Neural cell (in vitro differentiated cells): ENCODE measurements around the gene MED27. TPM values are rescaled to one million over a fixed set of nuclear protein-coding genes. Genes with fewer than 3 reads are reported as not detected.

ENCODE experiments used
- H2AFZ ChIP-seq: fragments of 200-600, 300-800 bp; sonication (generic), shearing (Covaris generic); 2 replicates; pipeline ENCODE4 v1.6.0; 2014; ENCODE audit warnings: low read depth, mild to moderate bottlenecking, antibody characterized with exemption, low read length, moderate library complexity
- H3F3A ChIP-seq: fragments of 200-600 bp; shearing (Covaris generic); 2 replicates; pipeline ENCODE4 v1.6.1; 2016; ENCODE audit warnings: mild to moderate bottlenecking, moderate library complexity, mixed read lengths, antibody characterized with exemption, low read length; ENCODE audit not compliant: insufficient read depth, poor library complexity, severe bottlenecking
- H3K27ac ChIP-seq: fragments of 200-600, 300-800 bp; sonication (generic), shearing (Covaris generic); 2 replicates; pipeline ENCODE4 v1.5.1; 2014; ENCODE audit warnings: mild to moderate bottlenecking, low read length, moderate library complexity
- H3K27me3 ChIP-seq: fragments of 300-800, 200-600 bp; sonication (generic), shearing (Covaris generic); 2 replicates; pipeline ENCODE4 v1.6.0; 2014; ENCODE audit warnings: mild to moderate bottlenecking, low read depth, low read length, moderate library complexity; ENCODE audit not compliant: insufficient read depth
- H3K36me3 ChIP-seq: fragments of 300-800, 200-600 bp; sonication (generic), shearing (Covaris generic); 2 replicates; pipeline ENCODE4 v1.5.1; 2014; ENCODE audit warnings: mild to moderate bottlenecking, antibody characterized with exemption, low read length, moderate library complexity; ENCODE audit not compliant: insufficient read depth
- H3K4me2 ChIP-seq: fragments of 300-800, 200-600 bp; sonication (generic), shearing (Covaris generic); 2 replicates; pipeline ENCODE4 v1.6.0; 2014; ENCODE audit warnings: mild to moderate bottlenecking, low read length
- H3K4me3 ChIP-seq: fragments of 300-800, 200-600 bp; sonication (generic), shearing (Covaris generic); 2 replicates; pipeline ENCODE4 v1.5.1; 2014; ENCODE audit warnings: mild to moderate bottlenecking, low read length, moderate library complexity
- H3K79me2 ChIP-seq: fragments of 200-600 bp; shearing (Covaris generic); replicated peaks from 2 replicates; pipeline ENCODE4 v1.6.0; 2014; ENCODE audit warnings: mild to moderate bottlenecking, low read length, moderate library complexity; ENCODE audit not compliant: insufficient read depth
- H3K9ac ChIP-seq: fragments of 300-800, 200-600 bp; sonication (generic), shearing (Covaris generic); 2 replicates; pipeline ENCODE4 v1.6.1; 2016; ENCODE audit warnings: mild to moderate bottlenecking, low read length, mixed read lengths
- H3K9me2 ChIP-seq: fragments of 200-600 bp; shearing (Covaris generic); 2 replicates; pipeline ENCODE4 v1.6.1; 2016; ENCODE audit warnings: mild to moderate bottlenecking, low read length, mixed read lengths; ENCODE audit not compliant: insufficient read depth
- H3K9me3 ChIP-seq: fragments of 200-600, 300-800 bp; sonication (generic), shearing (Covaris generic); 2 replicates; pipeline ENCODE4 v1.6.1; 2016; ENCODE audit warnings: mild to moderate bottlenecking, mixed run types, low read length, moderate library complexity, mixed read lengths
- H4K20me1 ChIP-seq: fragments of 200-600 bp; shearing (Covaris generic); 2 replicates; pipeline ENCODE4 v1.6.1; 2016; ENCODE audit warnings: mild to moderate bottlenecking, mixed run types; ENCODE audit not compliant: insufficient read depth
- EP300 ChIP-seq: fragments of 450-650 bp; conservative IDR thresholded peaks from 2 replicates; pipeline ENCODE4 v1.6.1; 2014; ENCODE audit warnings: antibody characterized with exemption, mild to moderate bottlenecking, moderate library complexity; ENCODE audit not compliant: poor library complexity, severe bottlenecking
- EZH2 ChIP-seq: fragments of 200-600, 300-800 bp; shearing (Covaris generic), sonication (generic); IDR thresholded peaks from 2 replicates; pipeline ENCODE4 v1.6.1; 2014; ENCODE audit warnings: antibody characterized with exemption, low read length, borderline replicate concordance, mild to moderate bottlenecking; ENCODE audit not compliant: insufficient read depth, poor library complexity, severe bottlenecking
- MXI1 ChIP-seq: fragments of 450-650 bp; conservative IDR thresholded peaks from 2 replicates; pipeline ENCODE4 v1.6.1; 2014; ENCODE audit warnings: antibody characterized with exemption, mild to moderate bottlenecking; ENCODE audit not compliant: poor library complexity, severe bottlenecking
- POLR2AphosphoS5 ChIP-seq: IDR thresholded peaks from 2 replicates; pipeline ENCODE4 v1.6.1; 2012
- RAD21 ChIP-seq: fragments of 450-650 bp; conservative IDR thresholded peaks from 2 replicates; pipeline ENCODE4 v1.6.1; 2014; ENCODE audit warnings: antibody characterized with exemption, mild to moderate bottlenecking, moderate library complexity
- SMC3 ChIP-seq: fragments of 450-650 bp; conservative IDR thresholded peaks from 2 replicates; pipeline ENCODE4 v1.6.1; 2014; ENCODE audit warnings: antibody characterized with exemption, mild to moderate bottlenecking, moderate library complexity; ENCODE audit not compliant: poor library complexity
- TAF1 ChIP-seq: IDR thresholded peaks from 2 replicates; pipeline ENCODE4 v1.6.1; 2012; ENCODE audit warnings: low read depth
- polyA plus RNA-seq: library from polyadenylated mRNA; depleted of rRNA; stranded (reverse); fragments of >200 nt; gene quantifications from 2 replicates; pipeline ENCODE4 v1.2.3, GENCODE V29; 2014
- TF ChIP-seq, protein P1 (sequence below): fragments of 450-650 bp; IDR thresholded peaks from 2 replicates; pipeline ENCODE4 v1.5.1; 2014; ENCODE audit warnings: antibody characterized with exemption, mild to moderate bottlenecking, moderate library complexity; ENCODE audit not compliant: poor library complexity, severe bottlenecking
- TF ChIP-seq, protein P2 (sequence below): IDR thresholded peaks from 2 replicates; pipeline ENCODE4 v1.6.1; 2012; ENCODE audit warnings: borderline replicate concordance

The MED27 gene
- polyA plus RNA-seq, 1 donor from 2014 or later, result 7.5 TPM

DNA sequence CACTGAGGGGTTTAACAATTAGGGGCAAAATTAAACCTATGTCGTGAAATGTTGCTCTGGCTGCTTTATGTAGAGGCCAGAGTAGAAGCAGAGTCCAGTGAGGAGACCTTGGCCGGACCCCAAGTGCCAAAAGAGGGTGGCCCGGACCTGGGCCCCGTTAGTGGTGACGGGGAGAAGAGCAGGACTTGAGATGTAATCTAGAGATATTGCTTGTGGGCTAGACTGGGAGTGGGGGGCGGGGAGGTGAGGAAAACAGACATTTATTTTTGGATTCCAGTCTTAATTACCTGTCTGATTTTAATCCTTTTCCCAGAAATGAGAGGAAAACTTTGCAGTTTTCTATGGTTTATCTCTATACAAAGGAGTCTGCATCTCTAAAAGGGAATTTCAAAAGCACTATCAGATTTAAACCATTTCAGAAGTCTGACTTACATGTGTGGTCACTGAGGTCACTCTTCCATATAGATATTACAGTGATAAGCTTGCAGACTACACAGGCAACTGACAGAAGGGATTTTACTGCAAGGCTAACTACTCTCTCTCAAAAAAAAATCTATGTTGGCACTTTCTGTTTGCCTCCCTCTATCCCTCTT lies 108.1 kb downstream of the MED27 start:
- no peaks in the 10 kb centered on the region for H3K27me3 ChIP-seq
- H3K79me2 ChIP-seq, result no peaks in the 10 kb centered on the region
- H3K4me2 ChIP-seq, result no peak overlapping the region
- no peaks in the 10 kb centered on the region for H3K9me2 ChIP-seq
- TF ChIP-seq POLR2AphosphoS5, result no peak
- no peak for TF ChIP-seq EZH2
- no peak for TF ChIP-seq EP300
- TF ChIP-seq MXI1, result no peak
- TF ChIP-seq TAF1, result no peak
- TF ChIP-seq SMC3, result no peak
- no peak for TF ChIP-seq RAD21
- TF ChIP-seq, protein P1, sequence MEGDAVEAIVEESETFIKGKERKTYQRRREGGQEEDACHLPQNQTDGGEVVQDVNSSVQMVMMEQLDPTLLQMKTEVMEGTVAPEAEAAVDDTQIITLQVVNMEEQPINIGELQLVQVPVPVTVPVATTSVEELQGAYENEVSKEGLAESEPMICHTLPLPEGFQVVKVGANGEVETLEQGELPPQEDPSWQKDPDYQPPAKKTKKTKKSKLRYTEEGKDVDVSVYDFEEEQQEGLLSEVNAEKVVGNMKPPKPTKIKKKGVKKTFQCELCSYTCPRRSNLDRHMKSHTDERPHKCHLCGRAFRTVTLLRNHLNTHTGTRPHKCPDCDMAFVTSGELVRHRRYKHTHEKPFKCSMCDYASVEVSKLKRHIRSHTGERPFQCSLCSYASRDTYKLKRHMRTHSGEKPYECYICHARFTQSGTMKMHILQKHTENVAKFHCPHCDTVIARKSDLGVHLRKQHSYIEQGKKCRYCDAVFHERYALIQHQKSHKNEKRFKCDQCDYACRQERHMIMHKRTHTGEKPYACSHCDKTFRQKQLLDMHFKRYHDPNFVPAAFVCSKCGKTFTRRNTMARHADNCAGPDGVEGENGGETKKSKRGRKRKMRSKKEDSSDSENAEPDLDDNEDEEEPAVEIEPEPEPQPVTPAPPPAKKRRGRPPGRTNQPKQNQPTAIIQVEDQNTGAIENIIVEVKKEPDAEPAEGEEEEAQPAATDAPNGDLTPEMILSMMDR, result no peak
- TF ChIP-seq, protein P2, sequence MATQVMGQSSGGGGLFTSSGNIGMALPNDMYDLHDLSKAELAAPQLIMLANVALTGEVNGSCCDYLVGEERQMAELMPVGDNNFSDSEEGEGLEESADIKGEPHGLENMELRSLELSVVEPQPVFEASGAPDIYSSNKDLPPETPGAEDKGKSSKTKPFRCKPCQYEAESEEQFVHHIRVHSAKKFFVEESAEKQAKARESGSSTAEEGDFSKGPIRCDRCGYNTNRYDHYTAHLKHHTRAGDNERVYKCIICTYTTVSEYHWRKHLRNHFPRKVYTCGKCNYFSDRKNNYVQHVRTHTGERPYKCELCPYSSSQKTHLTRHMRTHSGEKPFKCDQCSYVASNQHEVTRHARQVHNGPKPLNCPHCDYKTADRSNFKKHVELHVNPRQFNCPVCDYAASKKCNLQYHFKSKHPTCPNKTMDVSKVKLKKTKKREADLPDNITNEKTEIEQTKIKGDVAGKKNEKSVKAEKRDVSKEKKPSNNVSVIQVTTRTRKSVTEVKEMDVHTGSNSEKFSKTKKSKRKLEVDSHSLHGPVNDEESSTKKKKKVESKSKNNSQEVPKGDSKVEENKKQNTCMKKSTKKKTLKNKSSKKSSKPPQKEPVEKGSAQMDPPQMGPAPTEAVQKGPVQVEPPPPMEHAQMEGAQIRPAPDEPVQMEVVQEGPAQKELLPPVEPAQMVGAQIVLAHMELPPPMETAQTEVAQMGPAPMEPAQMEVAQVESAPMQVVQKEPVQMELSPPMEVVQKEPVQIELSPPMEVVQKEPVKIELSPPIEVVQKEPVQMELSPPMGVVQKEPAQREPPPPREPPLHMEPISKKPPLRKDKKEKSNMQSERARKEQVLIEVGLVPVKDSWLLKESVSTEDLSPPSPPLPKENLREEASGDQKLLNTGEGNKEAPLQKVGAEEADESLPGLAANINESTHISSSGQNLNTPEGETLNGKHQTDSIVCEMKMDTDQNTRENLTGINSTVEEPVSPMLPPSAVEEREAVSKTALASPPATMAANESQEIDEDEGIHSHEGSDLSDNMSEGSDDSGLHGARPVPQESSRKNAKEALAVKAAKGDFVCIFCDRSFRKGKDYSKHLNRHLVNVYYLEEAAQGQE, result no peak
- H3K9me3 ChIP-seq, result no peaks in the 10 kb centered on the region
- no peak overlapping the region for H2AFZ ChIP-seq
- no peak overlapping the region for H3K27ac ChIP-seq
- H4K20me1 ChIP-seq, result no peaks in the 10 kb centered on the region
- H3K9ac ChIP-seq, result no peak overlapping the region
- H3F3A ChIP-seq, result no peaks in the 10 kb centered on the region
- no peaks in the 10 kb centered on the region for H3K36me3 ChIP-seq
- H3K4me3 ChIP-seq, result no peak overlapping the region

DNA sequence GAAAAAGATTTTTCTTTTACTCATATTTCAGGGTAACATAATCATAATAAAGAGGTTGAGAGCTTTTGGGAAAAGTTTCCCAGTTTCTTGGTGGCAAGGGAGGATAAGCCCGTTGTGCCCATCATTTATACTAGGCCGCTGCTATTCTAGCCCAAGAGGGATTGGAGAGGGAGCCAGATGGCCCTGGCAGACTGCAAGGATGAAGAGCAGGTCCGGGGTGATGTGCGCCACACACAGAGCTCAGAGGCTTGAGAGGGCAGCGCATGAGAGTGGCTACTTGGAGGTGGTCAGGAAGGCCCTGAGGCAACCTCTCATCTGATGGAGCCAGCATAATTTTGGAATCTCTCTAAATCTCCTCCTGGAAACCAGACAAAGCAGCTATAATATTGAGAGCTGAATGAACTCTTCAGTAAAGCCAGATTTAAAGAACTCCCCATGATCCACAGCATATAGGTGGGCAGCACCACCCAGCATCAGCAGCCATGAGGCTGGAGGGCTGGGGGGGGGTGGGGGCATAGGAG lies 110.1 kb downstream of the MED27 start:
- no peaks in the 10 kb centered on the region for H3K9me2 ChIP-seq
- H3K4me2 ChIP-seq, result no peak overlapping the region
- H3K27ac ChIP-seq, result no peak overlapping the region
- no peaks in the 10 kb centered on the region for H3K27me3 ChIP-seq
- no peak overlapping the region for H3K4me3 ChIP-seq
- H3K9me3 ChIP-seq, result no peaks in the 10 kb centered on the region
- no peaks in the 10 kb centered on the region for H3F3A ChIP-seq
- H3K9ac ChIP-seq, result no peak overlapping the region
- no peak overlapping the region for H2AFZ ChIP-seq
- H4K20me1 ChIP-seq, result no peaks in the 10 kb centered on the region
- H3K79me2 ChIP-seq, result no peaks in the 10 kb centered on the region
- TF ChIP-seq, protein P1, result no peak
- TF ChIP-seq TAF1, result no peak
- no peak for TF ChIP-seq EZH2
- TF ChIP-seq, protein P2, result no peak
- no peak for TF ChIP-seq RAD21
- TF ChIP-seq EP300, result no peak
- no peak for TF ChIP-seq POLR2AphosphoS5
- no peak for TF ChIP-seq SMC3
- no peak for TF ChIP-seq MXI1
- no peaks in the 10 kb centered on the region for H3K36me3 ChIP-seq
